ENCODE results near the gene SNAPC1. TPM values are rescaled to one million over a fixed set of nuclear protein-coding genes. Genes with fewer than 3 reads are reported as not detected.

Gene SNAPC1
- total and polyA plus RNA-seq, 2 donors (not counting 3 experiments of a cell fraction or from before 2014, with no cell fraction given), result 12.7 to 14.3 TPM

- no peaks in the 10 kb centered on the region for H3K27me3 ChIP-seq (ENCODE audit: control insufficient read depth in 2 of 2, insufficient read depth in 2 of 2, low read length in 2 of 2)
- H3K9ac ChIP-seq (replicated peaks; ENCODE audit: extremely low read depth, insufficient read depth, low read length), result no peak overlapping the region
- no peaks in the 10 kb centered on the region for H3K9me1 ChIP-seq (replicated peaks; ENCODE audit: control insufficient read depth, extremely low read depth, insufficient read depth, low read length)
- peaks cover 5 to 8% of the 10 kb centered on the region in 2 experiments for H3K36me3 ChIP-seq (ENCODE audit: control insufficient read depth in 2 of 2, extremely low read depth in 1 of 2, insufficient read depth in 2 of 2, low read length in 2 of 2)
- no peak overlapping the region for H3K27ac ChIP-seq (ENCODE audit: insufficient read depth, low read depth, low read length)
- POLR2A ChIA-PET, result no interaction called here
- no peaks in the 10 kb centered on the region for H3K79me2 ChIP-seq (ENCODE audit: control insufficient read depth, insufficient read depth, low read length)
- H3K9me3 ChIP-seq (replicated peaks; ENCODE audit: control insufficient read depth, insufficient read depth, low read length), result no peaks in the 10 kb centered on the region
- intact Hi-C loops (cut with micrococcal nuclease) (no loop called here), dilution Hi-C loops (cut with MboI; ENCODE audit: extremely low pct_ligation_motif_present, low sequenced_read_pairs) (no loop called here)
- TF ChIP-seq MAX (IDR thresholded peaks at IDR 0.05; ENCODE audit: insufficient read depth, insufficient read length), result no peak
- no peak overlapping the region for H2AFZ ChIP-seq (ENCODE audit: low read depth, low read length)
- FAIRE-seq, result no peak
- CTCF ChIA-PET, result interaction anchor here (2.5 to 2.8 kb wide), 2 partner anchors 40 to 329 kb away, joined by 7 to 12 read pairs; no protein-coding TSS in a partner anchor
- no peak overlapping the region for H3K4me2 ChIP-seq (ENCODE audit: insufficient read depth, low read length)
- no TSS peak for BruUV-seq (replicated peaks)
- no peaks in the 10 kb centered on the region for H3K4me1 ChIP-seq (ENCODE audit: control insufficient read depth, extremely low read depth, insufficient read depth, low read length)
- no peak for DNase-seq (ENCODE audit: low read depth, low spot score)
- H4K20me1 ChIP-seq (replicated peaks; ENCODE audit: control insufficient read depth, extremely low read depth, insufficient read depth, low read length), result no peaks in the 10 kb centered on the region
- H3K4me3 ChIP-seq (replicated peaks in 1 of 3; ENCODE audit: insufficient read depth in 1 of 3, low read depth in 1 of 3, low read length in 3 of 3), result no peak overlapping the region
Measured at GRCh38 chr14:61797309-61797708, 35.1 kb downstream of the SNAPC1 start.

- H2AFZ ChIP-seq (ENCODE audit: low read depth, low read length), result no peak overlapping the region
- H3K9me3 ChIP-seq (replicated peaks; ENCODE audit: control insufficient read depth, insufficient read depth, low read length), result no peaks in the 10 kb centered on the region
- H3K36me3 ChIP-seq (ENCODE audit: control insufficient read depth in 2 of 2, extremely low read depth in 1 of 2, insufficient read depth in 2 of 2, low read length in 2 of 2), result no peaks in the 10 kb centered on the region
- TF ChIP-seq CTCF (IDR thresholded peaks at IDR 0.05; ENCODE audit: extremely low read depth in 1 of 2, insufficient read depth in 1 of 2, low read depth in 1 of 2, low read length in 2 of 2) (no peak), POLR2AphosphoS5 (IDR thresholded peaks at IDR 0.05; ENCODE audit: insufficient read depth, low read depth, low read length) (no peak), MAX (IDR thresholded peaks at IDR 0.05; ENCODE audit: insufficient read depth, insufficient read length) (no peak), FOS (IDR thresholded peaks at IDR 0.05; ENCODE audit: borderline replicate concordance, insufficient read depth, low read length) (no peak), GATA2 (IDR thresholded peaks at IDR 0.05; ENCODE audit: insufficient read depth, insufficient read length, low read depth, low read length) (no peak), MYC (IDR thresholded peaks at IDR 0.05; ENCODE audit: low read depth, low read length) (no peak), JUN (IDR thresholded peaks at IDR 0.05; ENCODE audit: borderline replicate concordance, insufficient read depth, insufficient read length, low read depth) (no peak), EZH2 (IDR thresholded peaks at IDR 0.05; ENCODE audit: borderline replicate concordance, low read depth, low read length, severe bottlenecking) (no peak), POLR2A (IDR thresholded peaks at IDR 0.05; ENCODE audit: low read depth, low read length) (no peak)
- POLR2A ChIA-PET, result no interaction called here
- H3K4me1 ChIP-seq (ENCODE audit: control insufficient read depth, extremely low read depth, insufficient read depth, low read length), result peaks cover 8% of the 10 kb centered on the region
- H4K20me1 ChIP-seq (replicated peaks; ENCODE audit: control insufficient read depth, extremely low read depth, insufficient read depth, low read length), result no peaks in the 10 kb centered on the region
- no peaks in the 10 kb centered on the region for H3K79me2 ChIP-seq (ENCODE audit: control insufficient read depth, insufficient read depth, low read length)
- dilution Hi-C loops (cut with MboI; ENCODE audit: extremely low pct_ligation_motif_present, low sequenced_read_pairs), result no loop called here
- H3K9ac ChIP-seq (replicated peaks; ENCODE audit: extremely low read depth, insufficient read depth, low read length), result no peak overlapping the region
- no TSS peak for BruUV-seq (replicated peaks)
- CTCF ChIA-PET, result no interaction called here
- intact Hi-C loops (cut with micrococcal nuclease), result no loop called here
- no peaks in the 10 kb centered on the region for H3K9me1 ChIP-seq (replicated peaks; ENCODE audit: control insufficient read depth, extremely low read depth, insufficient read depth, low read length)
- FAIRE-seq, result no peak
- no peak for DNase-seq (ENCODE audit: low read depth, low spot score)
- H3K27me3 ChIP-seq (ENCODE audit: control insufficient read depth in 2 of 2, insufficient read depth in 2 of 2, low read length in 2 of 2), result no peaks in the 10 kb centered on the region
- no peak overlapping the region for H3K4me2 ChIP-seq (ENCODE audit: insufficient read depth, low read length)
- H3K4me3 ChIP-seq (replicated peaks in 1 of 3; ENCODE audit: insufficient read depth in 1 of 3, low read depth in 1 of 3, low read length in 3 of 3), result no peak overlapping the region
- H3K27ac ChIP-seq (ENCODE audit: insufficient read depth, low read depth, low read length), result no peak overlapping the region
Measured at GRCh38 chr14:61802010-61802568, 39.9 kb downstream of the SNAPC1 start.

All from endothelial cell of umbilical vein (primary cell).